HepG2 (cell line): Measurements from ENCODE around the gene ANKRD12. TPM values are rescaled to one million over a fixed set of nuclear protein-coding genes. Genes with fewer than 3 reads are reported as not detected.

ENCODE experiments used
- ATAC-seq: fragments of 200-7000 bp; cut with Tn5 transposase; 3 replicates; pipeline ENCODE4 v1.9.1; 2020; ENCODE audit warnings: mild to moderate bottlenecking, moderate library complexity
- BruUV-seq: library from RNA; stranded (reverse); fragments of 400-500 nt; replicated peaks from 2 replicates; lab custom pipeline; 2021; lab: Mats Ljungman, UMichigan
- CTCF ChIA-PET: fragments of 300-600 bp; formaldehyde crosslinking; extraction: SDS; loops from one replicate; lab custom pipeline; 2021; ENCODE audit warnings: low total read pairs, inconsistent platforms, low intra/inter-chr PET ratio; lab: Yijun Ruan, JAX
- POLR2A ChIA-PET: fragments of 350-600 bp; sonication (Branson Sonifier 250); formaldehyde crosslinking; loops from one replicate; lab custom pipeline; 2020; ENCODE audit warnings: antibody characterized with exemption, inconsistent platforms; lab: Yijun Ruan, JAX
- DNase-seq: peaks from one replicate; pipeline ENCODE4 v3.0.0-alpha.2; 2015; ENCODE audit warnings: low spot score
- FAIRE-seq: peaks from 3 replicates; lab custom pipeline; 2011; peaks lifted over from hg19 to GRCh38; lab: Jason Lieb, UNC
- H2AFZ ChIP-seq: one replicate; pipeline ENCODE4 v1.6.1; 2011; ENCODE audit warnings: low read length, inconsistent platforms
- H3K27ac ChIP-seq: fragments of 300-600 bp; 3 replicates; pipeline ENCODE4 v1.8.0; 2011; ENCODE audit warnings: mixed run types, mild to moderate bottlenecking, mixed read lengths, low read length, inconsistent platforms; ENCODE audit not compliant: insufficient read depth; ENCODE audit errors: extremely low read length
- H3K27me3 ChIP-seq, 2 experiments: fragments of 200-600 bp in 1 of 2; 2 replicates in 1 of 2; 3 replicates in 1 of 2; pipeline versions ENCODE4 v1.6.0 to v1.8.0; 2011; ENCODE audit warnings: low read length in 2 of 2, mild to moderate bottlenecking in 2 of 2, moderate library complexity in 2 of 2, inconsistent platforms in 1 of 2; ENCODE audit not compliant: insufficient read depth in 2 of 2, control insufficient read depth in 1 of 2
- H3K36me3 ChIP-seq, 2 experiments: fragments of 200-600 bp in 1 of 2; replicated peaks in 1 of 2; 2 replicates in 1 of 2; 3 replicates in 1 of 2; pipeline versions ENCODE4 v1.5.1 to v1.8.0; 2011; ENCODE audit warnings: low read length in 2 of 2, inconsistent platforms in 1 of 2; ENCODE audit not compliant: insufficient read depth in 2 of 2, control insufficient read depth in 1 of 2
- H3K4me1 ChIP-seq: 2 replicates; pipeline ENCODE4 v1.5.1; 2012; ENCODE audit warnings: low read length, inconsistent platforms; ENCODE audit not compliant: insufficient read depth
- H3K4me2 ChIP-seq: 2 replicates; pipeline ENCODE4 v1.6.0; 2011; ENCODE audit warnings: low read depth, low read length, inconsistent platforms
- H3K4me3 ChIP-seq, 3 experiments: fragments of 200-600 bp in 1 of 3; sonication (generic), shearing (Covaris generic) in 1 of 3; replicated peaks in 1 of 3; 2 replicates each; pipeline ENCODE4 v1.5.1; 2011 to 2016; ENCODE audit warnings: low read length in 3 of 3, inconsistent platforms in 2 of 3, low read depth in 2 of 3, mild to moderate bottlenecking in 2 of 3, control low read depth in 1 of 3, mixed read lengths in 1 of 3; ENCODE audit not compliant: insufficient read depth in 1 of 3
- H3K79me2 ChIP-seq: one replicate; pipeline ENCODE4 v1.6.1; 2011; ENCODE audit warnings: low read length, inconsistent platforms; ENCODE audit not compliant: insufficient read depth
- H3K9ac ChIP-seq: 2 replicates; pipeline ENCODE4 v1.6.0; 2011; ENCODE audit warnings: mild to moderate bottlenecking, low read depth, low read length, inconsistent platforms; ENCODE audit not compliant: insufficient read depth
- H3K9me3 ChIP-seq: 2 replicates; pipeline ENCODE4 v1.5.1; 2012; ENCODE audit warnings: mild to moderate bottlenecking, low read length
- H4K20me1 ChIP-seq: 2 replicates; pipeline ENCODE4 v1.6.0; 2011; ENCODE audit warnings: inconsistent platforms, mild to moderate bottlenecking, low read length, moderate library complexity; ENCODE audit not compliant: insufficient read depth
- GABPA ChIP-seq, 2 experiments: IDR thresholded peaks; 2 replicates each; pipeline ENCODE4 v1.6.1; 2011 to 2016; ENCODE audit warnings: low read depth in 2 of 2, low read length in 1 of 2, missing biosample characterization in 1 of 2, missing genetic modification characterization in 1 of 2
- KAT7 ChIP-seq: IDR thresholded peaks from 2 replicates; pipeline ENCODE4 v1.6.1; 2018; ENCODE audit warnings: borderline replicate concordance, missing compliant biosample characterization
- SP140L ChIP-seq: sonication (generic); formaldehyde crosslinking; IDR thresholded peaks from 2 replicates; pipeline ENCODE4 v1.4.0; 2020; ENCODE audit warnings: missing genetic modification reagents, borderline replicate concordance
- ZBTB21 ChIP-seq: sonication (generic); formaldehyde crosslinking; IDR thresholded peaks from 2 replicates; pipeline ENCODE4 v1.4.0; 2020; ENCODE audit warnings: missing genetic modification reagents
- WGBS: methylation state at CpG from one replicate; pipeline ENCODE4 v1.1.6; 2017; ENCODE audit warnings: low lambda C conversion rate; 5-methylcytosine and 5-hydroxymethylcytosine counted together
- in situ Hi-C: cut with HindIII; loops from 2 replicates; pipeline ENCODE4 v1.10.0; 2017; ENCODE audit warnings: low pct_unique_long_range_greater_than_20kb; ENCODE audit not compliant: extremely low pct_ligation_motif_present
- intact Hi-C: fragments of 100-400 bp; cut with micrococcal nuclease; formaldehyde crosslinking; loops from one replicate; pipeline ENCODE4 v1.10.0; 2022; ENCODE audit not compliant: unreplicated experiment
- polyA plus RNA-seq, 8 experiments: library from polyadenylated mRNA; depleted of rRNA in 3 of 8; stranded (reverse) in 7 of 8; unstranded in 1 of 8; fragments of >200 nt; fragmentation: Illumina TruSeq in 4 of 8; extraction: Trizol in 4 of 8; gene quantifications; 2 replicates each; pipeline versions ENCODE4 v1.2.1 to v1.2.3, GENCODE V29; 2011 to 2016; ENCODE audit warnings: low read depth in 4 of 8, missing spikeins in 1 of 8, mixed read lengths in 1 of 8; ENCODE audit not compliant: insufficient read depth in 1 of 8
- total RNA-seq, 5 experiments: library from RNA; depleted of rRNA; stranded (reverse); fragments of >200 nt; fragmentation: Illumina TruSeq; extraction: Trizol; gene quantifications; 2 replicates each; pipeline ENCODE4 v1.2.3, GENCODE V29; 2016; ENCODE audit warnings: low read depth in 1 of 5
- TF ChIP-seq, protein P1 (sequence below), 2 experiments: sonication (generic) in 1 of 2; formaldehyde crosslinking in 1 of 2; IDR thresholded peaks; 2 replicates each; pipeline versions ENCODE4 v1.6.1 to v1.9.0; 2014 to 2022; ENCODE audit warnings: antibody characterized with exemption in 1 of 2, borderline replicate concordance in 1 of 2, inconsistent platforms in 1 of 2, low read depth in 1 of 2, missing genetic modification reagents in 1 of 2
- TF ChIP-seq, protein P2 (sequence below): sonication (generic); formaldehyde crosslinking; IDR thresholded peaks from 2 replicates; pipeline ENCODE4 v1.4.0; 2020; ENCODE audit warnings: missing genetic modification reagents
- TF ChIP-seq, protein P3 (sequence below): sonication (generic); formaldehyde crosslinking; IDR thresholded peaks from 2 replicates; pipeline ENCODE4 v1.8.0; 2022; ENCODE audit warnings: mild to moderate bottlenecking, missing genetic modification reagents, moderate library complexity
- TF ChIP-seq, protein P4 (sequence below): sonication (generic); formaldehyde crosslinking; IDR thresholded peaks from 2 replicates; pipeline ENCODE4 v1.5.0; 2020; ENCODE audit warnings: missing genetic modification reagents

ANKRD12 gene
- total and polyA plus RNA-seq, 2 of the 13 experiments (the other 11 are each of a cell fraction or from before 2014, with no cell fraction given) = 6.0 to 23.2 TPM

DNA sequence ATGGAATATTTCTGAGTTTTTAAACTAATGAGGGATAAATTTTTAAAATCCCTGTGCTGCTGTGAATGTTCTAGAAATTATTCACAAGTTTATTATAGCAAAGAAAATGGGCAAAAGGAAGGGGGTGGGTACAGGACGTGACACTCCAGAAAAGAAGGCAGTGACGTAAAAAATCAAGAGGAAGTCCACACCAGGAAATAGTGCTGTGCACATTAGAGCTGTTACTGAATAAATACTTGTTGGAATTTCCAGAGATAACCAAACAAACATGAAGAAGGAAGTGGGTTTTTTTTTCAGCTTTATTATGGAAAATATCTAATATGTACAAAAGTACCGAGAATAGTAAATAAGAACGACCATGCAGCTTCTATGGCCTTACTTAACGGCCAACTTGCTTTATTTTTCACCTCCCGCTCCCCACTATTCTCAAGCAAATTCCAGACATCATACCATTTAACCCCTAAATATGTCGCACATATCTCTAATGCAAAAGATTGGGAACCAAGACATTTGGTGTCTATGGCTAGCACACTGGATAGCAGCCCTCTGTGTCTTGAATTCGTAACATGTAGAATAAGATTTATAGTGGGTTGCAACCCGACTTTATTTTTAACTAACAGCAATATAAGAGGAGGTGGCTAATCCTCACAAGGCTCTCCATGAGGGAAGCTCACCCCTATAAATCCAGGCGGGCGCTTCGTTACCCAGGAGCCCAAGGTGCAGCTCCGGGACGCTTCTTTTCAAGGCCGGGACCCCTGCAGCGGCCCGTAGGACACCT lies 34.7 kb upstream of the ANKRD12 start:
- DNase-seq (peak; percentile 67), FAIRE-seq (no peak), ATAC-seq (0 out of 3 replicates have a peak, but pooled peaks have one; percentile 8)
- Histone ChIP-seq H3K9me3 (no peaks in the 10 kb centered on the region), H3K9ac (peak overlapping the region; percentile 96), H3K4me3 (peak overlapping the region; percentile 68 to 89 (median 78)), H3K4me1 (peaks cover 41% of the 10 kb centered on the region), H4K20me1 (peaks cover 24% of the 10 kb centered on the region), H3K27me3 (no peaks in the 10 kb centered on the region; a peak in 1 of 5 replicates), H2AFZ (no peak overlapping the region), H3K79me2 (peaks cover 44% of the 10 kb centered on the region), H3K27ac (peak overlapping the region; percentile 92), H3K4me2 (peak overlapping the region; percentile 75), H3K36me3 (no peaks in the 10 kb centered on the region; a peak in 1 of 5 replicates)
- in situ Hi-C loops = no loop called here
- intact Hi-C loops = loop anchor here (1.0 to 5.0 kb wide), 2 partner anchors 29 to 35 kb away; partner anchors contain the start of gene ANKRD12
- 2% methylated on average over 17 of the region's 17 CpGs for WGBS
- BruUV-seq = TSS peak; percentile 96
- ChIA-PET POLR2A (interaction anchor here (0.8 to 5.7 kb wide), 10 partner anchors 8 to 34 kb away, joined by 3 to 71 read pairs (median 6); partner anchors contain the start of gene ANKRD12), CTCF (interaction anchor here (2.2 kb wide), 1 partner anchor 28 kb away, joined by 5 read pairs; no protein-coding TSS in a partner anchor)
- TF ChIP-seq ZBTB21 (CRISPR knock-in tag) (peak; percentile 98), GABPA (IDR thresholded peaks at IDR 0.05; ENCODE audit: low read depth, low read length) (peak; percentile 20; the same call in 1 of the 2 replicates), GABPA (CRISPR knock-in tag; IDR thresholded peaks at IDR 0.05; ENCODE audit: low read depth) (peak; percentile 86), SP140L (0 out of 2 replicates have a peak, but pooled peaks have one; percentile 7), KAT7 (0 out of 2 replicates have a peak, but pooled peaks have one; percentile 10)
- TF ChIP-seq, protein P1, sequence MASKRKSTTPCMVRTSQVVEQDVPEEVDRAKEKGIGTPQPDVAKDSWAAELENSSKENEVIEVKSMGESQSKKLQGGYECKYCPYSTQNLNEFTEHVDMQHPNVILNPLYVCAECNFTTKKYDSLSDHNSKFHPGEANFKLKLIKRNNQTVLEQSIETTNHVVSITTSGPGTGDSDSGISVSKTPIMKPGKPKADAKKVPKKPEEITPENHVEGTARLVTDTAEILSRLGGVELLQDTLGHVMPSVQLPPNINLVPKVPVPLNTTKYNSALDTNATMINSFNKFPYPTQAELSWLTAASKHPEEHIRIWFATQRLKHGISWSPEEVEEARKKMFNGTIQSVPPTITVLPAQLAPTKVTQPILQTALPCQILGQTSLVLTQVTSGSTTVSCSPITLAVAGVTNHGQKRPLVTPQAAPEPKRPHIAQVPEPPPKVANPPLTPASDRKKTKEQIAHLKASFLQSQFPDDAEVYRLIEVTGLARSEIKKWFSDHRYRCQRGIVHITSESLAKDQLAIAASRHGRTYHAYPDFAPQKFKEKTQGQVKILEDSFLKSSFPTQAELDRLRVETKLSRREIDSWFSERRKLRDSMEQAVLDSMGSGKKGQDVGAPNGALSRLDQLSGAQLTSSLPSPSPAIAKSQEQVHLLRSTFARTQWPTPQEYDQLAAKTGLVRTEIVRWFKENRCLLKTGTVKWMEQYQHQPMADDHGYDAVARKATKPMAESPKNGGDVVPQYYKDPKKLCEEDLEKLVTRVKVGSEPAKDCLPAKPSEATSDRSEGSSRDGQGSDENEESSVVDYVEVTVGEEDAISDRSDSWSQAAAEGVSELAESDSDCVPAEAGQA (IDR thresholded peaks at IDR 0.05; ENCODE audit: low read depth) = peak; percentile 84; the same call in 1 of the 2 replicates
- TF ChIP-seq, protein P1 (CRISPR knock-in tag; IDR thresholded peaks at IDR 0.05; ENCODE audit: borderline replicate concordance) = no peak
- TF ChIP-seq, protein P2, sequence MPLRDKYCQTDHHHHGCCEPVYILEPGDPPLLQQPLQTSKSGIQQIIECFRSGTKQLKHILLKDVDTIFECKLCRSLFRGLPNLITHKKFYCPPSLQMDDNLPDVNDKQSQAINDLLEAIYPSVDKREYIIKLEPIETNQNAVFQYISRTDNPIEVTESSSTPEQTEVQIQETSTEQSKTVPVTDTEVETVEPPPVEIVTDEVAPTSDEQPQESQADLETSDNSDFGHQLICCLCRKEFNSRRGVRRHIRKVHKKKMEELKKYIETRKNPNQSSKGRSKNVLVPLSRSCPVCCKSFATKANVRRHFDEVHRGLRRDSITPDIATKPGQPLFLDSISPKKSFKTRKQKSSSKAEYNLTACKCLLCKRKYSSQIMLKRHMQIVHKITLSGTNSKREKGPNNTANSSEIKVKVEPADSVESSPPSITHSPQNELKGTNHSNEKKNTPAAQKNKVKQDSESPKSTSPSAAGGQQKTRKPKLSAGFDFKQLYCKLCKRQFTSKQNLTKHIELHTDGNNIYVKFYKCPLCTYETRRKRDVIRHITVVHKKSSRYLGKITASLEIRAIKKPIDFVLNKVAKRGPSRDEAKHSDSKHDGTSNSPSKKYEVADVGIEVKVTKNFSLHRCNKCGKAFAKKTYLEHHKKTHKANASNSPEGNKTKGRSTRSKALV (CRISPR knock-in tag) = peak; percentile 67; the same call in 1 of the 2 replicates
- TF ChIP-seq, protein P3, sequence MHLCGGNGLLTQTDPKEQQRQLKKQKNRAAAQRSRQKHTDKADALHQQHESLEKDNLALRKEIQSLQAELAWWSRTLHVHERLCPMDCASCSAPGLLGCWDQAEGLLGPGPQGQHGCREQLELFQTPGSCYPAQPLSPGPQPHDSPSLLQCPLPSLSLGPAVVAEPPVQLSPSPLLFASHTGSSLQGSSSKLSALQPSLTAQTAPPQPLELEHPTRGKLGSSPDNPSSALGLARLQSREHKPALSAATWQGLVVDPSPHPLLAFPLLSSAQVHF (CRISPR knock-in tag) = no peak
- TF ChIP-seq, protein P4, sequence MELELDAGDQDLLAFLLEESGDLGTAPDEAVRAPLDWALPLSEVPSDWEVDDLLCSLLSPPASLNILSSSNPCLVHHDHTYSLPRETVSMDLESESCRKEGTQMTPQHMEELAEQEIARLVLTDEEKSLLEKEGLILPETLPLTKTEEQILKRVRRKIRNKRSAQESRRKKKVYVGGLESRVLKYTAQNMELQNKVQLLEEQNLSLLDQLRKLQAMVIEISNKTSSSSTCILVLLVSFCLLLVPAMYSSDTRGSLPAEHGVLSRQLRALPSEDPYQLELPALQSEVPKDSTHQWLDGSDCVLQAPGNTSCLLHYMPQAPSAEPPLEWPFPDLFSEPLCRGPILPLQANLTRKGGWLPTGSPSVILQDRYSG (CRISPR knock-in tag) = no peak
